Ishikawa (cell line): ENCODE results near the gene BATF2.

Source experiments
- EP300 ChIP-seq: IDR thresholded peaks from 2 replicates; pipeline ENCODE4 v1.6.1; 2012; ENCODE audit warnings: borderline replicate concordance
- FOXM1 ChIP-seq: IDR thresholded peaks from 2 replicates; pipeline ENCODE4 v1.6.1; 2012; ENCODE audit warnings: low read depth, borderline replicate concordance
- TEAD4 ChIP-seq: IDR thresholded peaks from 2 replicates; pipeline ENCODE4 v1.6.1; 2012
- USF1 ChIP-seq: IDR thresholded peaks from 2 replicates; pipeline ENCODE4 v1.6.1; 2012
- YY1 ChIP-seq: IDR thresholded peaks from 2 replicates; pipeline ENCODE4 v1.6.1; 2012; ENCODE audit warnings: low read depth
- ZBTB7A ChIP-seq: IDR thresholded peaks from 2 replicates; pipeline ENCODE4 v1.6.1; 2012; ENCODE audit warnings: low read depth
- TF ChIP-seq, protein P1 (sequence below): IDR thresholded peaks from 2 replicates; pipeline ENCODE4 v1.6.1; 2012

GRCh38 chr11:65034423-65034822 lies 37.7 kb upstream of the BATF2 start:
- TF ChIP-seq YY1: no peak
- TF ChIP-seq FOXM1: no peak
- TF ChIP-seq, protein P1, sequence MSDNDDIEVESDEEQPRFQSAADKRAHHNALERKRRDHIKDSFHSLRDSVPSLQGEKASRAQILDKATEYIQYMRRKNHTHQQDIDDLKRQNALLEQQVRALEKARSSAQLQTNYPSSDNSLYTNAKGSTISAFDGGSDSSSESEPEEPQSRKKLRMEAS: no peak
- TF ChIP-seq USF1: no peak
- TF ChIP-seq EP300: no peak
- no peak for TF ChIP-seq ZBTB7A
- TF ChIP-seq TEAD4: no peak
